H1 (cell line): Measurements from ENCODE around the gene RNF214. TPM values are rescaled to one million over a fixed set of nuclear protein-coding genes. Genes with fewer than 3 reads are reported as not detected.

Source experiments
- CTCF ChIA-PET: fragments of 300-600 bp; sonication (Branson Sonifier 250); formaldehyde crosslinking; loops from one replicate; lab custom pipeline; 2021; ENCODE audit not compliant: partially characterized antibody; lab: Charles Lee
- POLR2A ChIA-PET: fragments of 300-600 bp; sonication (Branson Sonifier 250); formaldehyde crosslinking; loops from one replicate; lab custom pipeline; 2021; ENCODE audit warnings: inconsistent platforms; ENCODE audit not compliant: partially characterized antibody; lab: Charles Lee
- DNase-seq, 2 experiments: peaks; one replicate each; pipeline versions ENCODE4 v3.0.0 to v3.0.0-alpha.2; 2010 to 2022; ENCODE audit warnings: low spot score in 2 of 2, low read depth in 1 of 2, mixed read lengths in 1 of 2
- FAIRE-seq: peaks from 2 replicates; lab custom pipeline; 2011; peaks lifted over from hg19 to GRCh38; lab: Jason Lieb, UNC
- H2AFZ ChIP-seq: 2 replicates; pipeline ENCODE4 v1.8.1; 2012; ENCODE audit warnings: low read length, inconsistent platforms
- H2AK5ac ChIP-seq: 2 replicates; pipeline ENCODE4 v1.6.1; 2013; ENCODE audit warnings: low read depth, low read length
- H2BK120ac ChIP-seq: replicated peaks from 2 replicates; pipeline ENCODE3; 2013; ENCODE audit warnings: low read depth, low read length, inconsistent platforms
- H2BK12ac ChIP-seq: 2 replicates; pipeline ENCODE4 v1.6.1; 2013; ENCODE audit warnings: low read depth, low read length
- H2BK15ac ChIP-seq: 2 replicates; pipeline ENCODE4 v1.6.1; 2013; ENCODE audit warnings: low read length
- H2BK20ac ChIP-seq: 2 replicates; pipeline ENCODE4 v1.6.1; 2013; ENCODE audit warnings: low read length
- H2BK5ac ChIP-seq: 2 replicates; pipeline ENCODE4 v1.6.1; 2013; ENCODE audit warnings: low read depth, low read length
- H3K14ac ChIP-seq: 2 replicates; pipeline ENCODE4 v1.6.1; 2013; ENCODE audit warnings: inconsistent platforms; ENCODE audit not compliant: insufficient read length
- H3K18ac ChIP-seq: 2 replicates; pipeline ENCODE4 v1.6.1; 2013; ENCODE audit warnings: low read length; ENCODE audit errors: extremely low read depth
- H3K23ac ChIP-seq: 2 replicates; pipeline ENCODE4 v1.6.1; 2013; ENCODE audit warnings: inconsistent platforms; ENCODE audit not compliant: insufficient read length
- H3K23me2 ChIP-seq: 2 replicates; pipeline ENCODE4 v1.6.1; 2013; ENCODE audit warnings: low read depth, low read length
- H3K27ac ChIP-seq: 2 replicates; pipeline ENCODE4 v1.6.1; 2011; ENCODE audit warnings: low read depth, low read length, inconsistent platforms
- H3K27me3 ChIP-seq, 4 experiments: replicated peaks in 1 of 4; 1 replicate in 1 of 4; 2 replicates in 3 of 4; pipeline versions ENCODE4 v1.6.1 to v1.8.1; 2011 to 2013; ENCODE audit warnings: low read length in 3 of 4, mild to moderate bottlenecking in 3 of 4, inconsistent platforms in 2 of 4, mixed read lengths in 2 of 4, moderate library complexity in 1 of 4; ENCODE audit not compliant: control insufficient read depth in 3 of 4, insufficient read depth in 3 of 4; ENCODE audit errors: extremely low read depth in 1 of 4
- H3K36me3 ChIP-seq, 4 experiments: 2 replicates each; pipeline versions ENCODE4 v1.6.1 to v1.8.1; 2011 to 2013; ENCODE audit warnings: mild to moderate bottlenecking in 4 of 4, low read length in 3 of 4, moderate library complexity in 2 of 4, control low read depth in 1 of 4, inconsistent platforms in 1 of 4; ENCODE audit not compliant: insufficient read depth in 4 of 4, control insufficient read depth in 2 of 4
- H3K4ac ChIP-seq: replicated peaks from 2 replicates; pipeline ENCODE3; 2013; ENCODE audit warnings: low read length, low read depth, mixed read lengths, inconsistent platforms; ENCODE audit not compliant: insufficient read length
- H3K4me1 ChIP-seq, 4 experiments: replicated peaks in 1 of 4; 1 replicate in 1 of 4; 2 replicates in 3 of 4; pipeline versions ENCODE4 v1.6.1 to v1.8.1; 2011 to 2013; ENCODE audit warnings: low read length in 3 of 4, inconsistent platforms in 2 of 4, mixed read lengths in 1 of 4; ENCODE audit not compliant: insufficient read depth in 4 of 4, control insufficient read depth in 3 of 4
- H3K4me2 ChIP-seq, 2 experiments: 2 replicates each; pipeline versions ENCODE4 v1.6.1 to v1.8.1; 2011 to 2013; ENCODE audit warnings: low read depth in 2 of 2, low read length in 2 of 2, control low read depth in 1 of 2, inconsistent platforms in 1 of 2, mild to moderate bottlenecking in 1 of 2; ENCODE audit not compliant: insufficient read depth in 1 of 2
- H3K4me3 ChIP-seq, 4 experiments: fragments of 200-600, 300-600 bp in 1 of 4; sonication (generic), shearing (Covaris generic), sonication (Bioruptor Twin) in 1 of 4; 2 replicates each; pipeline versions ENCODE4 v1.5.1 to v1.8.1; 2011 to 2016; ENCODE audit warnings: low read length in 4 of 4, low read depth in 3 of 4, control low read depth in 2 of 4, inconsistent platforms in 2 of 4, mild to moderate bottlenecking in 2 of 4, mixed read lengths in 1 of 4, moderate library complexity in 1 of 4; ENCODE audit not compliant: insufficient read depth in 2 of 4; ENCODE audit errors: extremely low read depth in 1 of 4
- H3K56ac ChIP-seq: replicated peaks from 2 replicates; pipeline ENCODE3; 2013; ENCODE audit warnings: low read depth, mild to moderate bottlenecking, mixed read lengths, low read length, inconsistent platforms; ENCODE audit not compliant: insufficient read length
- H3K79me1 ChIP-seq: 2 replicates; pipeline ENCODE4 v1.6.1; 2013; ENCODE audit warnings: low read depth, low read length, control low read depth
- H3K79me2 ChIP-seq, 2 experiments: 2 replicates each; pipeline versions ENCODE4 v1.6.1 to v1.8.1; 2012 to 2013; ENCODE audit warnings: low read length in 2 of 2, mild to moderate bottlenecking in 2 of 2, inconsistent platforms in 1 of 2; ENCODE audit not compliant: insufficient read depth in 2 of 2, control insufficient read depth in 1 of 2
- H3K9ac ChIP-seq, 4 experiments: replicated peaks in 1 of 4; 1 replicate in 1 of 4; 2 replicates in 3 of 4; pipeline versions ENCODE4 v1.6.1 to v1.8.1; 2011 to 2013; ENCODE audit warnings: low read depth in 3 of 4, low read length in 3 of 4, control low read depth in 2 of 4, mild to moderate bottlenecking in 2 of 4, moderate library complexity in 2 of 4, inconsistent platforms in 1 of 4; ENCODE audit errors: extremely low read depth in 1 of 4
- H3K9me3 ChIP-seq, 2 experiments: 2 replicates each; pipeline versions ENCODE4 v1.6.1 to v1.8.1; 2012 to 2013; ENCODE audit warnings: mild to moderate bottlenecking in 2 of 2, moderate library complexity in 2 of 2, control low read depth in 1 of 2, inconsistent platforms in 1 of 2, low read depth in 1 of 2, low read length in 1 of 2, mixed read lengths in 1 of 2; ENCODE audit not compliant: insufficient read depth in 2 of 2
- H4K20me1 ChIP-seq, 2 experiments: replicated peaks in 1 of 2; 2 replicates each; pipeline versions ENCODE3 to v1.8.1; 2011 to 2013; ENCODE audit warnings: inconsistent platforms in 2 of 2, low read length in 2 of 2, mild to moderate bottlenecking in 1 of 2; ENCODE audit not compliant: insufficient read depth in 2 of 2, control insufficient read depth in 1 of 2
- H4K5ac ChIP-seq: 2 replicates; pipeline ENCODE4 v1.6.1; 2013; ENCODE audit warnings: low read length, low read depth, mixed read lengths, inconsistent platforms; ENCODE audit not compliant: insufficient read length
- H4K8ac ChIP-seq: 2 replicates; pipeline ENCODE4 v1.8.0; 2013; ENCODE audit warnings: mild to moderate bottlenecking, moderate library complexity, low read length, inconsistent platforms; ENCODE audit not compliant: insufficient read depth; ENCODE audit errors: extremely low read depth
- H4K91ac ChIP-seq: replicated peaks from 2 replicates; pipeline ENCODE3; 2013; ENCODE audit warnings: low read length, mixed read lengths, inconsistent platforms; ENCODE audit not compliant: insufficient read length
- ATF2 ChIP-seq: IDR thresholded peaks from 2 replicates; pipeline ENCODE4 v1.6.1; 2012; ENCODE audit warnings: low read length, inconsistent platforms
- BCL11A ChIP-seq, 2 experiments: IDR thresholded peaks; one replicate each; pipeline ENCODE4 v1.6.1; 2011; ENCODE audit warnings: low read depth in 2 of 2, low read length in 2 of 2, mild to moderate bottlenecking in 2 of 2
- CBX8 ChIP-seq: fragments of 300-800, 300-1000 bp; sonication (generic); IDR thresholded peaks from 2 replicates; pipeline ENCODE4 v1.7.1; 2016; ENCODE audit warnings: low read depth, low read length, borderline replicate concordance
- EP300 ChIP-seq, 2 experiments: IDR thresholded peaks; 1 replicate in 1 of 2; 2 replicates in 1 of 2; pipeline ENCODE4 v1.6.1; 2011 to 2012; ENCODE audit warnings: low read depth in 2 of 2, low read length in 2 of 2, mild to moderate bottlenecking in 2 of 2, borderline replicate concordance in 1 of 2, inconsistent platforms in 1 of 2, moderate library complexity in 1 of 2
- GTF2F1 ChIP-seq: IDR thresholded peaks from 2 replicates; pipeline ENCODE4 v1.6.1; 2012; ENCODE audit warnings: low read depth, low read length, improper control_type of control experiment, borderline replicate concordance
- POU5F1 ChIP-seq: IDR thresholded peaks from 2 replicates; pipeline ENCODE4 v1.6.1; 2011; ENCODE audit warnings: low read depth, mild to moderate bottlenecking, low read length, moderate library complexity
- SIX5 ChIP-seq: IDR thresholded peaks from 2 replicates; pipeline ENCODE4 v1.6.1; 2011; ENCODE audit warnings: mild to moderate bottlenecking, low read depth, low read length
- SP1 ChIP-seq: IDR thresholded peaks from 2 replicates; pipeline ENCODE4 v1.6.1; 2011; ENCODE audit warnings: low read depth, low read length
- TAF1 ChIP-seq: IDR thresholded peaks from 2 replicates; pipeline ENCODE4 v1.6.1; 2011; ENCODE audit warnings: mild to moderate bottlenecking, low read depth, low read length
- TBP ChIP-seq: IDR thresholded peaks from 2 replicates; pipeline ENCODE4 v1.6.1; 2011; ENCODE audit warnings: low read depth, low read length, improper control_type of control experiment
- WGBS, 2 experiments: shearing (Covaris generic) in 1 of 2; methylation state at CpG; one replicate each; pipeline versions ENCODE4 v1.1.6 to v1.1.7; 2013 to 2015; ENCODE audit warnings: low lambda C conversion rate in 2 of 2, mixed read lengths in 2 of 2, inconsistent platforms in 1 of 2, low coverage in 1 of 2, missing lambda C conversion rate in 1 of 2; ENCODE audit not compliant: insufficient replicate concordance in 2 of 2, insufficient coverage in 1 of 2, insufficient read length in 1 of 2; ENCODE audit errors: extremely low coverage in 1 of 2, missing lambda C conversion rate in 1 of 2; 5-methylcytosine and 5-hydroxymethylcytosine counted together
- polyA plus RNA-seq, 7 experiments: library from polyadenylated mRNA; depleted of rRNA in 3 of 7; stranded (reverse) in 5 of 7; unstranded in 2 of 7; fragments of >200 nt in 5 of 7; fragments of 200-250 nt in 2 of 7; gene quantifications; 1 replicate in 5 of 7; 2 replicates in 1 of 7; 4 replicates in 1 of 7; pipeline versions ENCODE4 v1.2.1 to v1.2.3, GENCODE V29; 2011 to 2013; ENCODE audit warnings: missing spikeins in 2 of 7, mixed read lengths in 2 of 7
- total RNA-seq: library from RNA; stranded (reverse); fragmentation: NEBNext Ultra II Directional; extraction: Animal tissue kit (Norgen Biotek cat#: 25700); gene quantifications from 2 replicates; pipeline ENCODE4 v1.2.1, GENCODE V29; 2021
- TF ChIP-seq, protein P1 (sequence below): IDR thresholded peaks from 2 replicates; pipeline ENCODE4 v1.6.1; 2011; ENCODE audit warnings: low read length, improper control_type of control experiment

RNF214 gene
- total and polyA plus RNA-seq, 2 of the 8 experiments (the other 6 are each of a cell fraction or from before 2014, with no cell fraction given), result 34.9 to 35.6 TPM

GRCh38 chr11:117281869-117282268 is 49.4 kb downstream of the RNF214 start:
- H3K9me3 ChIP-seq, result no peaks in the 10 kb centered on the region
- no peak overlapping the region for H2AK5ac ChIP-seq
- no peak overlapping the region for H3K4me2 ChIP-seq
- no peak overlapping the region for H4K8ac ChIP-seq
- TF ChIP-seq CBX8 (no peak), TBP (no peak), EP300 (IDR thresholded peaks at IDR 0.05; ENCODE audit: borderline replicate concordance in 1 of 2, low read depth in 2 of 2, low read length in 2 of 2) (no peak), SP1 (no peak), GTF2F1 (no peak), POU5F1 (no peak), BCL11A (IDR thresholded peaks at IDR 0.05; ENCODE audit: low read depth in 2 of 2, low read length in 2 of 2) (no peak), ATF2 (no peak), TAF1 (no peak), SIX5 (no peak)
- TF ChIP-seq, protein P1, sequence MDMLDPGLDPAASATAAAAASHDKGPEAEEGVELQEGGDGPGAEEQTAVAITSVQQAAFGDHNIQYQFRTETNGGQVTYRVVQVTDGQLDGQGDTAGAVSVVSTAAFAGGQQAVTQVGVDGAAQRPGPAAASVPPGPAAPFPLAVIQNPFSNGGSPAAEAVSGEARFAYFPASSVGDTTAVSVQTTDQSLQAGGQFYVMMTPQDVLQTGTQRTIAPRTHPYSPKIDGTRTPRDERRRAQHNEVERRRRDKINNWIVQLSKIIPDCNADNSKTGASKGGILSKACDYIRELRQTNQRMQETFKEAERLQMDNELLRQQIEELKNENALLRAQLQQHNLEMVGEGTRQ, result no peak
- H3K9ac ChIP-seq, result no peak overlapping the region
- no peak overlapping the region for H2BK20ac ChIP-seq
- no peak overlapping the region for H3K4ac ChIP-seq
- H3K79me2 ChIP-seq, result no peaks in the 10 kb centered on the region
- no peak overlapping the region for H4K91ac ChIP-seq
- H2AFZ ChIP-seq, result no peak overlapping the region
- POLR2A ChIA-PET, result no interaction called here
- H3K4me3 ChIP-seq, result no peak overlapping the region
- H3K56ac ChIP-seq, result no peak overlapping the region
- CTCF ChIA-PET, result interaction anchor here (0.7 kb wide), 1 partner anchor 543 kb away, joined by 4 read pairs; the partner anchor contains the start of gene FXYD2
- no peaks in the 10 kb centered on the region for H3K79me1 ChIP-seq
- DNase-seq, result no peak
- no peaks in the 10 kb centered on the region for H3K27me3 ChIP-seq
- H3K36me3 ChIP-seq, result peaks cover 18 to 54% (median 29%) of the 10 kb centered on the region in 4 experiments
- H2BK15ac ChIP-seq, result no peak overlapping the region
- H3K4me1 ChIP-seq, result no peaks in the 10 kb centered on the region
- no peaks in the 10 kb centered on the region for H4K20me1 ChIP-seq
- no peak overlapping the region for H2BK120ac ChIP-seq
- H2BK12ac ChIP-seq, result no peak overlapping the region
- H3K27ac ChIP-seq, result no peak overlapping the region
- H4K5ac ChIP-seq, result no peak overlapping the region
- no peak overlapping the region for H3K18ac ChIP-seq
- FAIRE-seq, result no peak
- H2BK5ac ChIP-seq, result no peak overlapping the region
- WGBS, 2 experiments, result 90% methylated on average over 7 of the region's 7 CpGs; no CpG with 5 or more reads in 1 of the 2 experiments
- H3K23ac ChIP-seq, result no peak overlapping the region
- H3K14ac ChIP-seq, result no peak overlapping the region
- H3K23me2 ChIP-seq, result no peaks in the 10 kb centered on the region
